WTC11 (cell line): Measurements from ENCODE around the gene VEGFB. TPM values are rescaled to one million over a fixed set of nuclear protein-coding genes. Genes with fewer than 3 reads are reported as not detected.

Experiments
- ATAC-seq: fragments of 200-7000 bp; cut with Tn5 transposase; 2 replicates; pipeline ENCODE4 v1.10.0; 2021; ENCODE audit warnings: mild to moderate bottlenecking, moderate library complexity
- CTCF ChIA-PET: fragments of 300-600 bp; sonication (Branson Sonifier 250); formaldehyde crosslinking; loops from one replicate; lab custom pipeline; 2021; ENCODE audit warnings: antibody characterized with exemption; lab: Charles Lee
- POLR2A ChIA-PET: fragments of 350-600 bp; sonication (Branson Sonifier 250); formaldehyde crosslinking; loops from one replicate; lab custom pipeline; 2021; ENCODE audit warnings: antibody characterized with exemption; lab: Charles Lee
- DNase-seq: peaks from one replicate; pipeline ENCODE4 v3.0.0; 2021; ENCODE audit warnings: low spot score
- H3K27ac Mint-ChIP-seq: 2 replicates; pipeline ENCODE4 v1.8.0; 2021; ENCODE audit warnings: mixed read lengths
- H3K27me3 Mint-ChIP-seq: 2 replicates; pipeline ENCODE4 v1.8.0; 2021; ENCODE audit warnings: low read depth, mild to moderate bottlenecking, moderate library complexity, mixed read lengths
- H3K36me3 Mint-ChIP-seq: 2 replicates; pipeline ENCODE4 v1.8.0; 2021; ENCODE audit warnings: mixed read lengths
- H3K4me1 Mint-ChIP-seq: 2 replicates; pipeline ENCODE4 v1.8.0; 2022; ENCODE audit warnings: mixed read lengths
- H3K4me3 Mint-ChIP-seq: 2 replicates; pipeline ENCODE4 v1.8.0; 2021; ENCODE audit warnings: mild to moderate bottlenecking, moderate library complexity, mixed read lengths
- H3K9me3 Mint-ChIP-seq: 2 replicates; pipeline ENCODE4 v1.8.0; 2021; ENCODE audit warnings: mixed read lengths
- CREB1 ChIP-seq: sonication (generic); formaldehyde crosslinking; IDR thresholded peaks from 2 replicates; pipeline ENCODE4 v1.8.0; 2023; ENCODE audit warnings: mild to moderate bottlenecking, missing genetic modification reagents
- CREM ChIP-seq: sonication (generic); formaldehyde crosslinking; IDR thresholded peaks from 2 replicates; pipeline ENCODE4 v1.8.1; 2022; ENCODE audit warnings: mild to moderate bottlenecking, missing genetic modification reagents, moderate library complexity
- EMX1 ChIP-seq: fragments of 250-450 bp; sonication (Bioruptor Pico); IDR thresholded peaks from 2 replicates; pipeline ENCODE4 v1.8.0; 2021; ENCODE audit warnings: mild to moderate bottlenecking
- ESRRA ChIP-seq: sonication (generic); formaldehyde crosslinking; IDR thresholded peaks from 2 replicates; pipeline ENCODE4 v1.8.1; 2022; ENCODE audit warnings: mild to moderate bottlenecking, missing genetic modification reagents, borderline replicate concordance
- JAZF1 ChIP-seq: fragments of 250-450 bp; sonication (Bioruptor Pico); IDR thresholded peaks from 2 replicates; pipeline ENCODE4 v1.9.0; 2021; ENCODE audit warnings: moderate library complexity, mild to moderate bottlenecking, inconsistent platforms
- KAT7 ChIP-seq: sonication (generic); formaldehyde crosslinking; IDR thresholded peaks from 2 replicates; pipeline ENCODE4 v1.8.1; 2023; ENCODE audit warnings: missing genetic modification reagents, mild to moderate bottlenecking, borderline replicate concordance
- PRRX2 ChIP-seq: fragments of 250-450 bp; sonication (Bioruptor Pico); IDR thresholded peaks from 2 replicates; pipeline ENCODE4 v1.8.0; 2021; ENCODE audit warnings: mild to moderate bottlenecking
- RELA ChIP-seq: sonication (generic); formaldehyde crosslinking; IDR thresholded peaks from 2 replicates; pipeline ENCODE4 v1.8.1; 2022; ENCODE audit warnings: missing genetic modification reagents, mild to moderate bottlenecking, borderline replicate concordance
- ZNF121 ChIP-seq: sonication (generic); formaldehyde crosslinking; IDR thresholded peaks from 2 replicates; pipeline ENCODE4 v1.8.0; 2023; ENCODE audit warnings: missing genetic modification reagents
- ZNF138 ChIP-seq: sonication (generic); formaldehyde crosslinking; conservative IDR thresholded peaks from 2 replicates; pipeline ENCODE4 v1.8.1; 2022; ENCODE audit warnings: mild to moderate bottlenecking, moderate library complexity, missing genetic modification reagents
- ZNF423 ChIP-seq: fragments of 250-450 bp; sonication (Bioruptor Pico); IDR thresholded peaks from 2 replicates; pipeline ENCODE4 v2.1.2; 2022; ENCODE audit warnings: mild to moderate bottlenecking, moderate library complexity
- total RNA-seq: library from RNA; stranded (reverse); gene quantifications from 3 replicates; pipeline ENCODE4 v1.2.3, GENCODE V29; 2021
- TF ChIP-seq, protein P1 (sequence below): fragments of 250-450 bp; sonication (Bioruptor Pico); IDR thresholded peaks from 2 replicates; pipeline ENCODE4 v1.9.0; 2021; ENCODE audit warnings: mild to moderate bottlenecking
- TF ChIP-seq, protein P2 (sequence below): sonication (generic); formaldehyde crosslinking; IDR thresholded peaks from 2 replicates; pipeline ENCODE4 v1.8.0; 2023; ENCODE audit warnings: mild to moderate bottlenecking, missing genetic modification reagents
- TF ChIP-seq, protein P3 (sequence below): sonication (generic); formaldehyde crosslinking; IDR thresholded peaks from 2 replicates; pipeline ENCODE4 v1.8.1; 2022; ENCODE audit warnings: mild to moderate bottlenecking, moderate library complexity, missing genetic modification reagents
- TF ChIP-seq, protein P4 (sequence below): sonication (generic); formaldehyde crosslinking; IDR thresholded peaks from 2 replicates; pipeline ENCODE4 v1.8.1; 2023; ENCODE audit warnings: mild to moderate bottlenecking, missing genetic modification reagents
- TF ChIP-seq, protein P5 (sequence below): sonication (generic); formaldehyde crosslinking; IDR thresholded peaks from 2 replicates; pipeline ENCODE4 v1.8.0; 2022; ENCODE audit warnings: missing genetic modification reagents
- TF ChIP-seq, protein P6 (sequence below): sonication (generic); formaldehyde crosslinking; IDR thresholded peaks from 2 replicates; pipeline ENCODE4 v1.8.1; 2023; ENCODE audit warnings: mild to moderate bottlenecking, missing genetic modification reagents, borderline replicate concordance

Gene VEGFB
- total RNA-seq, 1 experiment from 2014 or later, result 51.7 TPM

DNA sequence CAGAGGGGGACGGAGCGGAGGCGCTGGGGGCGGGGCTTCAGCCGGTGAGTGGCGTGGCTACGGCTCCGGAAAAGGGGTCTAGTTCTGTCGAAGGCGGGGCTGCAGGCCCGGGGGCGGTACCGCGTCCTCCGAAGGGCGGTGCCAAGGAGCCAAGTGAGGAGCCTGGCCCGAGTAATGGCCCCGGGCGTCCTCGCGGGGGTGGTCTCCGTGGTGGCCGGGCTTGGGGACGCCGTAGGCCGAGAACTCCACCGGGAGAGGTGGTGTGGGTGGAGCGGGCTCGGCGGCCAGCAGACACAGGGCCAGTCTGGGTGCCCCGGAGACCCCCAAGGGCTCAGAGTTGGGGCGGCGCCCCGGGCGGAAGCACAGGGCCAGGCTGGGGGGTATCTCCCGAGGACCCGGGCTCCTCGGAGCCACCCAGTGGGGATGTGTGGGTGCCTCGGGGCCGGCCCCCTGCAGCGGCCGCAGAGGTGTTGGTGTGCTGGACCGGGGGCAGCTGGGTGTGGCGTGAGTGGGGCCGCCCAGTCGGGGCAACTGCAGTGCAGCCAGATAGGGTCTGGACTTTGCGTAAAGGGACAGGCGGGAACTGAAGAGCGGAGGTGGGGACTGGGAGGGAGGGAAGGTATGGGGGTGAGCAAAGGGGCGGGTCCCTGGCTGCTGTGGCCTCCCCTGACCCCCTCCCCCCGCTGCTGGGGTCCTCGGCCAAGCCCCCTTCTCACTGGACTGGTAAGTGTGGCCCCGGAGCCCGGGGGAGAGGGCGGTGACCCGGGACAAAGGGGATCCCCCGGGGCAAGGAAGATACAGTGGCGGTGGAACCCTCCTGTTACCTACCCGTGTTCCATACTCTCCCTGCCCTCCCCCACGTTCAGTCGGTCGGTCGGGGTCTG lies 7.3 kb downstream of the VEGFB start:
- ChIA-PET CTCF (interaction anchor here (0.6 to 3.8 kb wide), 16 partner anchors 9 to 322 kb away, joined by 3 to 50 read pairs (median 5); partner anchors contain the start of genes ESRRA, NUDT22, PLCB3 and PRDX5), POLR2A (interaction anchor here (0.5 to 1.5 kb wide), 12 partner anchors 8 to 89 kb away, joined by 3 to 9 read pairs (median 4); partner anchors contain the start of genes PLCB3, PRDX5, STIP1 and TRMT112)
- Mint-ChIP-seq H3K27ac (peak overlapping the region; percentile 86; the same call in 1 of the 2 replicates), H3K4me3 (peak overlapping the region; percentile 88), H3K27me3 (no peaks in the 10 kb centered on the region), H3K9me3 (no peaks in the 10 kb centered on the region), H3K36me3 (peaks cover 12% of the 10 kb centered on the region), H3K4me1 (peaks cover 30% of the 10 kb centered on the region)
- ATAC-seq (peak; percentile 11), DNase-seq (peak; percentile 100)
- peak; percentile 68; the same call in 1 of the 2 replicates for TF ChIP-seq KAT7
- TF ChIP-seq, protein P1, sequence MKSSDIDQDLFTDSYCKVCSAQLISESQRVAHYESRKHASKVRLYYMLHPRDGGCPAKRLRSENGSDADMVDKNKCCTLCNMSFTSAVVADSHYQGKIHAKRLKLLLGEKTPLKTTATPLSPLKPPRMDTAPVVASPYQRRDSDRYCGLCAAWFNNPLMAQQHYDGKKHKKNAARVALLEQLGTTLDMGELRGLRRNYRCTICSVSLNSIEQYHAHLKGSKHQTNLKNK, result peak; percentile 58; the same call in 1 of the 2 replicates
- 0 out of 2 replicates have a peak, but pooled peaks have one; percentile 29 for TF ChIP-seq RELA (CRISPR knock-in tag)
- TF ChIP-seq ZNF138, result no peak
- TF ChIP-seq CREM (CRISPR knock-in tag), result 0 out of 2 replicates have a peak, but pooled peaks have one; percentile 20
- peak; percentile 60; the same call in 1 of the 2 replicates for TF ChIP-seq ZNF423 (CRISPR knock-in tag)
- TF ChIP-seq, protein P2, sequence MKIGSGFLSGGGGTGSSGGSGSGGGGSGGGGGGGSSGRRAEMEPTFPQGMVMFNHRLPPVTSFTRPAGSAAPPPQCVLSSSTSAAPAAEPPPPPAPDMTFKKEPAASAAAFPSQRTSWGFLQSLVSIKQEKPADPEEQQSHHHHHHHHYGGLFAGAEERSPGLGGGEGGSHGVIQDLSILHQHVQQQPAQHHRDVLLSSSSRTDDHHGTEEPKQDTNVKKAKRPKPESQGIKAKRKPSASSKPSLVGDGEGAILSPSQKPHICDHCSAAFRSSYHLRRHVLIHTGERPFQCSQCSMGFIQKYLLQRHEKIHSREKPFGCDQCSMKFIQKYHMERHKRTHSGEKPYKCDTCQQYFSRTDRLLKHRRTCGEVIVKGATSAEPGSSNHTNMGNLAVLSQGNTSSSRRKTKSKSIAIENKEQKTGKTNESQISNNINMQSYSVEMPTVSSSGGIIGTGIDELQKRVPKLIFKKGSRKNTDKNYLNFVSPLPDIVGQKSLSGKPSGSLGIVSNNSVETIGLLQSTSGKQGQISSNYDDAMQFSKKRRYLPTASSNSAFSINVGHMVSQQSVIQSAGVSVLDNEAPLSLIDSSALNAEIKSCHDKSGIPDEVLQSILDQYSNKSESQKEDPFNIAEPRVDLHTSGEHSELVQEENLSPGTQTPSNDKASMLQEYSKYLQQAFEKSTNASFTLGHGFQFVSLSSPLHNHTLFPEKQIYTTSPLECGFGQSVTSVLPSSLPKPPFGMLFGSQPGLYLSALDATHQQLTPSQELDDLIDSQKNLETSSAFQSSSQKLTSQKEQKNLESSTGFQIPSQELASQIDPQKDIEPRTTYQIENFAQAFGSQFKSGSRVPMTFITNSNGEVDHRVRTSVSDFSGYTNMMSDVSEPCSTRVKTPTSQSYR (CRISPR knock-in tag), result 0 out of 2 replicates have a peak, but pooled peaks have one; percentile 31
- no peak for TF ChIP-seq JAZF1 (CRISPR knock-in tag)
- TF ChIP-seq EMX1, result 0 out of 2 replicates have a peak, but pooled peaks have one; percentile 22
- TF ChIP-seq, protein P3, sequence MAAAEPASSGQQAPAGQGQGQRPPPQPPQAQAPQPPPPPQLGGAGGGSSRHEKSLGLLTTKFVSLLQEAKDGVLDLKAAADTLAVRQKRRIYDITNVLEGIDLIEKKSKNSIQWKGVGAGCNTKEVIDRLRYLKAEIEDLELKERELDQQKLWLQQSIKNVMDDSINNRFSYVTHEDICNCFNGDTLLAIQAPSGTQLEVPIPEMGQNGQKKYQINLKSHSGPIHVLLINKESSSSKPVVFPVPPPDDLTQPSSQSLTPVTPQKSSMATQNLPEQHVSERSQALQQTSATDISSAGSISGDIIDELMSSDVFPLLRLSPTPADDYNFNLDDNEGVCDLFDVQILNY (CRISPR knock-in tag), result peak; percentile 33; the same call in 1 of the 2 replicates
- TF ChIP-seq CREB1 (CRISPR knock-in tag), result no peak
- TF ChIP-seq, protein P4, sequence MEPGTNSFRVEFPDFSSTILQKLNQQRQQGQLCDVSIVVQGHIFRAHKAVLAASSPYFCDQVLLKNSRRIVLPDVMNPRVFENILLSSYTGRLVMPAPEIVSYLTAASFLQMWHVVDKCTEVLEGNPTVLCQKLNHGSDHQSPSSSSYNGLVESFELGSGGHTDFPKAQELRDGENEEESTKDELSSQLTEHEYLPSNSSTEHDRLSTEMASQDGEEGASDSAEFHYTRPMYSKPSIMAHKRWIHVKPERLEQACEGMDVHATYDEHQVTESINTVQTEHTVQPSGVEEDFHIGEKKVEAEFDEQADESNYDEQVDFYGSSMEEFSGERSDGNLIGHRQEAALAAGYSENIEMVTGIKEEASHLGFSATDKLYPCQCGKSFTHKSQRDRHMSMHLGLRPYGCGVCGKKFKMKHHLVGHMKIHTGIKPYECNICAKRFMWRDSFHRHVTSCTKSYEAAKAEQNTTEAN (CRISPR knock-in tag), result 0 out of 2 replicates have a peak, but pooled peaks have one; percentile 10
- TF ChIP-seq ESRRA (CRISPR knock-in tag), result 0 out of 2 replicates have a peak, but pooled peaks have one; percentile 57

DNA sequence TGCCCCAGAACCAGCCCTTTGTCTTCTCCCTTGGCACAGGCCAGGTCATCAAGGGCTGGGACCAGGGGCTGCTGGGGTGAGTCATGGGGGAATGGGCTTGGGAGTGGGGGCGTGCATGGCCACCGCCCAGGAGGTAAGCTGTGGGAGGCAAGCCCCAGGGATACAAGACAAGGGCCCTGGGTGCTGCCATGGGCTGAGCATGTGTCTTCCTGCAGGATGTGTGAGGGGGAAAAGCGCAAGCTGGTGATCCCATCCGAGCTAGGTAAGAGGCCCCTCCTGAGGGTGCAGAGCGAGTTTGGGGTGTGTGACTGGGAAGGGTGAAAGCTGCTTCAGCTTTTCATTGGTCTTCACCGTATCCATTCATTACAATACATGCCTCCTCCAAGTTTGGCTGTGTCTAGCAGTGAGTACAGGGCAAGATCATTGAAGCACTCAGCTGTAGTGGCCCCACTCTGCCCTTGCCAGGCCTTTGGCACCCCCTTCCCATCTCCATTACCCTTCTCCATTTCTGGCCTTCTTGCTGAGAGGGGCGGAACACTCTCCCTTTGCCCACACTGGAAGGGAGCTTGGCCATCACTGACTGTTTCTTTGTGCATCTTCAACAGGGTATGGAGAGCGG lies 9.0 kb downstream of the VEGFB start:
- peaks cover 36% of the 10 kb centered on the region for H3K4me1 Mint-ChIP-seq
- no peaks in the 10 kb centered on the region for H3K9me3 Mint-ChIP-seq
- DNase-seq (no peak), ATAC-seq (no peak)
- CTCF ChIA-PET, result interaction anchor here (1.1 to 3.8 kb wide), 6 partner anchors 8 to 112 kb away, joined by 4 to 50 read pairs (median 10); partner anchors contain the start of gene PLCB3
- H3K36me3 Mint-ChIP-seq, result peaks cover 9% of the 10 kb centered on the region
- peak overlapping the region; percentile 88 for H3K4me3 Mint-ChIP-seq
- peak overlapping the region; percentile 83 for H3K27ac Mint-ChIP-seq
- no peaks in the 10 kb centered on the region for H3K27me3 Mint-ChIP-seq
- POLR2A ChIA-PET, result interaction anchor here (0.6 to 1.8 kb wide), 6 partner anchors 15 to 1483 kb away, joined by 3 to 6 read pairs (median 4); partner anchors contain the start of gene STIP1
- TF ChIP-seq PRRX2 (CRISPR knock-in tag) (no peak; the same call in 1 of the 2 replicates), ZNF121 (CRISPR knock-in tag) (0 out of 2 replicates have a peak, but pooled peaks have one; percentile 17)
- TF ChIP-seq, protein P5, sequence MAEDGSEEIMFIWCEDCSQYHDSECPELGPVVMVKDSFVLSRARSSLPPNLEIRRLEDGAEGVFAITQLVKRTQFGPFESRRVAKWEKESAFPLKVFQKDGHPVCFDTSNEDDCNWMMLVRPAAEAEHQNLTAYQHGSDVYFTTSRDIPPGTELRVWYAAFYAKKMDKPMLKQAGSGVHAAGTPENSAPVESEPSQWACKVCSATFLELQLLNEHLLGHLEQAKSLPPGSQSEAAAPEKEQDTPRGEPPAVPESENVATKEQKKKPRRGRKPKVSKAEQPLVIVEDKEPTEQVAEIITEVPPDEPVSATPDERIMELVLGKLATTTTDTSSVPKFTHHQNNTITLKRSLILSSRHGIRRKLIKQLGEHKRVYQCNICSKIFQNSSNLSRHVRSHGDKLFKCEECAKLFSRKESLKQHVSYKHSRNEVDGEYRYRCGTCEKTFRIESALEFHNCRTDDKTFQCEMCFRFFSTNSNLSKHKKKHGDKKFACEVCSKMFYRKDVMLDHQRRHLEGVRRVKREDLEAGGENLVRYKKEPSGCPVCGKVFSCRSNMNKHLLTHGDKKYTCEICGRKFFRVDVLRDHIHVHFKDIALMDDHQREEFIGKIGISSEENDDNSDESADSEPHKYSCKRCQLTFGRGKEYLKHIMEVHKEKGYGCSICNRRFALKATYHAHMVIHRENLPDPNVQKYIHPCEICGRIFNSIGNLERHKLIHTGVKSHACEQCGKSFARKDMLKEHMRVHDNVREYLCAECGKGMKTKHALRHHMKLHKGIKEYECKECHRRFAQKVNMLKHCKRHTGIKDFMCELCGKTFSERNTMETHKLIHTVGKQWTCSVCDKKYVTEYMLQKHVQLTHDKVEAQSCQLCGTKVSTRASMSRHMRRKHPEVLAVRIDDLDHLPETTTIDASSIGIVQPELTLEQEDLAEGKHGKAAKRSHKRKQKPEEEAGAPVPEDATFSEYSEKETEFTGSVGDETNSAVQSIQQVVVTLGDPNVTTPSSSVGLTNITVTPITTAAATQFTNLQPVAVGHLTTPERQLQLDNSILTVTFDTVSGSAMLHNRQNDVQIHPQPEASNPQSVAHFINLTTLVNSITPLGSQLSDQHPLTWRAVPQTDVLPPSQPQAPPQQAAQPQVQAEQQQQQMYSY, result no peak
- TF ChIP-seq, protein P6, sequence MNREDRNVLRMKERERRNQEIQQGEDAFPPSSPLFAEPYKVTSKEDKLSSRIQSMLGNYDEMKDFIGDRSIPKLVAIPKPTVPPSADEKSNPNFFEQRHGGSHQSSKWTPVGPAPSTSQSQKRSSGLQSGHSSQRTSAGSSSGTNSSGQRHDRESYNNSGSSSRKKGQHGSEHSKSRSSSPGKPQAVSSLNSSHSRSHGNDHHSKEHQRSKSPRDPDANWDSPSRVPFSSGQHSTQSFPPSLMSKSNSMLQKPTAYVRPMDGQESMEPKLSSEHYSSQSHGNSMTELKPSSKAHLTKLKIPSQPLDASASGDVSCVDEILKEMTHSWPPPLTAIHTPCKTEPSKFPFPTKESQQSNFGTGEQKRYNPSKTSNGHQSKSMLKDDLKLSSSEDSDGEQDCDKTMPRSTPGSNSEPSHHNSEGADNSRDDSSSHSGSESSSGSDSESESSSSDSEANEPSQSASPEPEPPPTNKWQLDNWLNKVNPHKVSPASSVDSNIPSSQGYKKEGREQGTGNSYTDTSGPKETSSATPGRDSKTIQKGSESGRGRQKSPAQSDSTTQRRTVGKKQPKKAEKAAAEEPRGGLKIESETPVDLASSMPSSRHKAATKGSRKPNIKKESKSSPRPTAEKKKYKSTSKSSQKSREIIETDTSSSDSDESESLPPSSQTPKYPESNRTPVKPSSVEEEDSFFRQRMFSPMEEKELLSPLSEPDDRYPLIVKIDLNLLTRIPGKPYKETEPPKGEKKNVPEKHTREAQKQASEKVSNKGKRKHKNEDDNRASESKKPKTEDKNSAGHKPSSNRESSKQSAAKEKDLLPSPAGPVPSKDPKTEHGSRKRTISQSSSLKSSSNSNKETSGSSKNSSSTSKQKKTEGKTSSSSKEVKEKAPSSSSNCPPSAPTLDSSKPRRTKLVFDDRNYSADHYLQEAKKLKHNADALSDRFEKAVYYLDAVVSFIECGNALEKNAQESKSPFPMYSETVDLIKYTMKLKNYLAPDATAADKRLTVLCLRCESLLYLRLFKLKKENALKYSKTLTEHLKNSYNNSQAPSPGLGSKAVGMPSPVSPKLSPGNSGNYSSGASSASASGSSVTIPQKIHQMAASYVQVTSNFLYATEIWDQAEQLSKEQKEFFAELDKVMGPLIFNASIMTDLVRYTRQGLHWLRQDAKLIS (CRISPR knock-in tag), result no peak
